Measurements from ENCODE around the gene PRAMEF33.
"Not testable (repeated sequence)": the region's sequence is repeated elsewhere in the genome, so short reads cannot be mapped to it uniquely, and the experiment has no call there.

The PRAMEF33 gene

GRCh38 chr1:13356774-13357173 lies 53.4 kb downstream of the PRAMEF33 start:
- not testable (repeated sequence) for H4K20me1 ChIP-seq (ENCODE audit: control insufficient read depth, insufficient read depth, low read depth, low read length); H3K4me3 ChIP-seq (ENCODE audit: low read length); H3K36me3 ChIP-seq (ENCODE audit: control insufficient read depth, low read length); H3F3A ChIP-seq (ENCODE audit: control insufficient read depth, insufficient read depth); H3K79me2 ChIP-seq (ENCODE audit: control insufficient read depth, low read length); H3K27ac ChIP-seq (ENCODE audit: low read depth, low read length); H3K27me3 ChIP-seq (ENCODE audit: control insufficient read depth, low read length); H3K9me3 ChIP-seq (ENCODE audit: control insufficient read depth, insufficient read depth, low read length); H3K9me2 ChIP-seq (replicated peaks; ENCODE audit: control insufficient read depth, low read length); H3K4me2 ChIP-seq (ENCODE audit: low read length)
- H3K4me1 ChIP-seq (ENCODE audit: control insufficient read depth, low read length): peaks cover 12% of the 10 kb centered on the region
- TF ChIP-seq, protein P1, sequence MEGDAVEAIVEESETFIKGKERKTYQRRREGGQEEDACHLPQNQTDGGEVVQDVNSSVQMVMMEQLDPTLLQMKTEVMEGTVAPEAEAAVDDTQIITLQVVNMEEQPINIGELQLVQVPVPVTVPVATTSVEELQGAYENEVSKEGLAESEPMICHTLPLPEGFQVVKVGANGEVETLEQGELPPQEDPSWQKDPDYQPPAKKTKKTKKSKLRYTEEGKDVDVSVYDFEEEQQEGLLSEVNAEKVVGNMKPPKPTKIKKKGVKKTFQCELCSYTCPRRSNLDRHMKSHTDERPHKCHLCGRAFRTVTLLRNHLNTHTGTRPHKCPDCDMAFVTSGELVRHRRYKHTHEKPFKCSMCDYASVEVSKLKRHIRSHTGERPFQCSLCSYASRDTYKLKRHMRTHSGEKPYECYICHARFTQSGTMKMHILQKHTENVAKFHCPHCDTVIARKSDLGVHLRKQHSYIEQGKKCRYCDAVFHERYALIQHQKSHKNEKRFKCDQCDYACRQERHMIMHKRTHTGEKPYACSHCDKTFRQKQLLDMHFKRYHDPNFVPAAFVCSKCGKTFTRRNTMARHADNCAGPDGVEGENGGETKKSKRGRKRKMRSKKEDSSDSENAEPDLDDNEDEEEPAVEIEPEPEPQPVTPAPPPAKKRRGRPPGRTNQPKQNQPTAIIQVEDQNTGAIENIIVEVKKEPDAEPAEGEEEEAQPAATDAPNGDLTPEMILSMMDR (IDR thresholded peaks at IDR 0.05; ENCODE audit: low read depth, low read length, poor library complexity, severe bottlenecking): peak; percentile 41
